Measurements from ENCODE around the gene ZNF8.

DNA sequence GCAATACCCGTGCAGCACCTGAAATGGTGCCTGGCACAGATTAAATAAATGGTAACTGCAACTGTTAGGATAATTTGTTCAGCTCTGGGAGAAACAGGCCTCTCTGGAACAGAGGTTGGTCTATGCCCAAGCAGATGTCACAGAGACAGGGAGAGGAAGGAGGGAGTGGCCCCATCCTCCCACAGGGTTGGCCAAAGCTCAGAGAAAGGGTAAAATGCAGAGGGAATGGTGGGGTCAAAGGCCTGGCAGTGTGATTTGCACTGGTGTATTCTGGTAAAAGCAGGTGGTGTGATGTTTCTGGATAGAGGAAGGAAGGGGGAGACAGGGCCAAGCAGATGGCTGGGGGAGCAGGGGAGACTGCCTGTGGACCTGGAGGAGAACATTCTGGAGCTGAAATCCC is 57.5 kb downstream of the ZNF8 start:
- TF ChIP-seq, protein P1, sequence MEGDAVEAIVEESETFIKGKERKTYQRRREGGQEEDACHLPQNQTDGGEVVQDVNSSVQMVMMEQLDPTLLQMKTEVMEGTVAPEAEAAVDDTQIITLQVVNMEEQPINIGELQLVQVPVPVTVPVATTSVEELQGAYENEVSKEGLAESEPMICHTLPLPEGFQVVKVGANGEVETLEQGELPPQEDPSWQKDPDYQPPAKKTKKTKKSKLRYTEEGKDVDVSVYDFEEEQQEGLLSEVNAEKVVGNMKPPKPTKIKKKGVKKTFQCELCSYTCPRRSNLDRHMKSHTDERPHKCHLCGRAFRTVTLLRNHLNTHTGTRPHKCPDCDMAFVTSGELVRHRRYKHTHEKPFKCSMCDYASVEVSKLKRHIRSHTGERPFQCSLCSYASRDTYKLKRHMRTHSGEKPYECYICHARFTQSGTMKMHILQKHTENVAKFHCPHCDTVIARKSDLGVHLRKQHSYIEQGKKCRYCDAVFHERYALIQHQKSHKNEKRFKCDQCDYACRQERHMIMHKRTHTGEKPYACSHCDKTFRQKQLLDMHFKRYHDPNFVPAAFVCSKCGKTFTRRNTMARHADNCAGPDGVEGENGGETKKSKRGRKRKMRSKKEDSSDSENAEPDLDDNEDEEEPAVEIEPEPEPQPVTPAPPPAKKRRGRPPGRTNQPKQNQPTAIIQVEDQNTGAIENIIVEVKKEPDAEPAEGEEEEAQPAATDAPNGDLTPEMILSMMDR (IDR thresholded peaks at IDR 0.05; ENCODE audit: poor library complexity, severe bottlenecking): no peak
- TF ChIP-seq SMC3 (conservative IDR thresholded peaks at IDR 0.05; ENCODE audit: poor library complexity): no peak
